Measurements from ENCODE around the gene PCDH8. TPM values are rescaled to one million over a fixed set of nuclear protein-coding genes. Genes with fewer than 3 reads are reported as not detected.

Gene PCDH8
- total and polyA plus RNA-seq, 12 donors: 0.06 to 0.14 (median 0.07) TPM; not detected in 9

DNA sequence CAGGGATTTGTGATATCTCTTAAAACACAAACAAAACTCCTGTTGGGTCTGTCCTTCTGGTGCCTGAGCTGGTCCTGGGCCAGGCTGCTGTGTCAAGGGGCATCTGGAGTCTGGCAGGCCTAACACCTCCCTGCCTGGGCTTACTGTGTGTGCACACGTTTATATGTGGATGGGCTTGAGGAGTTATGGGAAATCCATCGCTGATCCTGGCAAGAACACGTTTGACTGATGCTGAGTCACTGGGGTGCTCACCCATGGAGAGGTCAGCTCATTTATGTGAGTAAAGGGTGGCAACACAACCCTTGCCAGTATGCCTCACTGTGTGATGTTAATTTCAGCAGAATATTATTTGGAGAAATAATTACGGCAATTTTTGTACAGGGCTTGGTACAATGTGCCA lies 44.5 kb upstream of the PCDH8 start:
- no peak overlapping the region for H3K4me3 ChIP-seq
- no peaks in the 10 kb centered on the region for H3K36me3 ChIP-seq (replicated peaks in 1 of 2)
- H3K4me1 ChIP-seq (replicated peaks in 1 of 2): no peaks in the 10 kb centered on the region
- H3K27me3 ChIP-seq: no peaks in the 10 kb centered on the region
- 58 to 69% (median 65%) methylated on average over 4 of the region's 4 CpGs for WGBS, 4 donors
- no peaks in the 10 kb centered on the region for H3K9me3 ChIP-seq (replicated peaks in 1 of 3)
- H3K27ac ChIP-seq: no peak overlapping the region
- no peak for DNase-seq
- TF ChIP-seq POLR2A (IDR thresholded peaks at IDR 0.05): no peak
- TF ChIP-seq, protein P1, sequence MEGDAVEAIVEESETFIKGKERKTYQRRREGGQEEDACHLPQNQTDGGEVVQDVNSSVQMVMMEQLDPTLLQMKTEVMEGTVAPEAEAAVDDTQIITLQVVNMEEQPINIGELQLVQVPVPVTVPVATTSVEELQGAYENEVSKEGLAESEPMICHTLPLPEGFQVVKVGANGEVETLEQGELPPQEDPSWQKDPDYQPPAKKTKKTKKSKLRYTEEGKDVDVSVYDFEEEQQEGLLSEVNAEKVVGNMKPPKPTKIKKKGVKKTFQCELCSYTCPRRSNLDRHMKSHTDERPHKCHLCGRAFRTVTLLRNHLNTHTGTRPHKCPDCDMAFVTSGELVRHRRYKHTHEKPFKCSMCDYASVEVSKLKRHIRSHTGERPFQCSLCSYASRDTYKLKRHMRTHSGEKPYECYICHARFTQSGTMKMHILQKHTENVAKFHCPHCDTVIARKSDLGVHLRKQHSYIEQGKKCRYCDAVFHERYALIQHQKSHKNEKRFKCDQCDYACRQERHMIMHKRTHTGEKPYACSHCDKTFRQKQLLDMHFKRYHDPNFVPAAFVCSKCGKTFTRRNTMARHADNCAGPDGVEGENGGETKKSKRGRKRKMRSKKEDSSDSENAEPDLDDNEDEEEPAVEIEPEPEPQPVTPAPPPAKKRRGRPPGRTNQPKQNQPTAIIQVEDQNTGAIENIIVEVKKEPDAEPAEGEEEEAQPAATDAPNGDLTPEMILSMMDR (IDR thresholded peaks at IDR 0.05): no peak
- intact Hi-C loops (cut with DNase I): no loop called here

DNA sequence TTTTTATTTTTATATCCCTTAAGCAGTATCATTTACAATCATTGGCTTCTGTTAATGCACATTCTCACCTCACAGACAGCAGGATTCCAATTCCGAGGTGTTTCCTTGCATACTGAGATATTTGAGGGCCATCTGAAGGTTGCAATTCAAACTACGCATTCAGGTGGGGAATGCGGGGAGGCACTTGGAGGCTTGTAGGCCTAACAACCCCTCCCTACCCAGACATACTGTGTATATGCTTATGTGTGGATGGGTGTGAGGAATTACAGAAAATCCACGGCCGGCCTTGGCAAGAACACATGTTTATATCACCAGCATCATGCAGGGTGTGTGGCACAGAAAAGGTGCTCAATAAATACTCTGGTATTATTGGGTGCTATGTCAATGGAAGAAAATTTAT lies 43.3 kb upstream of the PCDH8 start:
- TF ChIP-seq, protein P1 (IDR thresholded peaks at IDR 0.05): no peak
- no peak for TF ChIP-seq POLR2A (IDR thresholded peaks at IDR 0.05)
- WGBS, 4 donors: 60 to 73% (median 68%) methylated on average over 5 of the region's 5 CpGs
- Histone ChIP-seq H3K36me3 (replicated peaks in 1 of 2) (no peaks in the 10 kb centered on the region), H3K27ac (no peak overlapping the region), H3K27me3 (no peaks in the 10 kb centered on the region), H3K4me3 (no peak overlapping the region), H3K9me3 (replicated peaks in 1 of 3) (no peaks in the 10 kb centered on the region), H3K4me1 (replicated peaks in 1 of 2) (no peaks in the 10 kb centered on the region)
- intact Hi-C loops (cut with DNase I): no loop called here
- DNase-seq: no peak

DNA sequence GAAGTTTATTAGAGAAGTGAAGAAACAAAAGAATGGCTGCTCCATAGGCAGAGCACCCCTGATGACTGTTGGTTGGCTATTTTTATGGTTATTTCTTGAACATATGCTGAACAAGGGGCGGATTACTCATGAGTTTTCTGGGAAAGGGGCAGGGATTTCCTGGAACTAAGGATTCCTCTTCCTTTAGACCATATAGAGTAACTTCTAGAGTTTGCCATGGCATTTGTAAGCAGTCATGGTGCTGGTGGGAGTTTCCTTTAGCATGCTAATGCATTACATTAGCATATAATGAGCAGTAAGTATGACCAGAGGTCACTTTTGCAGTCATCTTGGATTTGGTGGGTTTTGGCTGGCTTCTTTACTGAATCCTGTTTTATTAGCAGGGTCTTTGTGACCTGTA lies 38.7 kb upstream of the PCDH8 start:
- H3K4me3 ChIP-seq: no peak overlapping the region
- H3K36me3 ChIP-seq (replicated peaks in 1 of 2): no peaks in the 10 kb centered on the region
- no peak overlapping the region for H3K27ac ChIP-seq
- H3K27me3 ChIP-seq: no peaks in the 10 kb centered on the region
- no peak for DNase-seq
- intact Hi-C loops (cut with DNase I): no loop called here
- H3K4me1 ChIP-seq (replicated peaks in 1 of 2): no peaks in the 10 kb centered on the region
- no peak for TF ChIP-seq POLR2A (IDR thresholded peaks at IDR 0.05)
- TF ChIP-seq, protein P1 (IDR thresholded peaks at IDR 0.05): no peak
- no peaks in the 10 kb centered on the region for H3K9me3 ChIP-seq (replicated peaks in 1 of 3)
- 58 to 68% (median 63%) methylated on average over 1 of the region's 1 CpG for WGBS, 4 donors

DNA sequence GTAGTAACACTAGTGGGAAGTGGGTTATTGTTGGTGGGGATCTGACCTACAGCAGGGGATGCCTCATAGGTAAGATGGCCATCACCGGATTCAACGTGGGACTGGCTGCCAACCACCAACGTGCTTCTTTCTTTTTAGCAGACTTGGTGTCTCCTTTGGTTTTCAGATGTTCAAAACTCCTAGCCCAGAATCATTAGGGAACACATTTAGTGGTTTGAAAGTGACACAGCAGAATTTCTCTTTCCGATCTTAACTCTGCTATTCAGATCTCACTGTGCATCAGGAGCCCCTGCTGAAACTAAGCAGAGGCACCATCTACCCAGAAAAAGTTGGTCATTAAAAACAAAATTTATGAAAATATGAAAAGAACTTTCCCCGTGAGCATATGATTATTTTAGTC lies 36.7 kb upstream of the PCDH8 start:
- WGBS, 4 donors: 58 to 62% (median 59%) methylated on average over 5 of the region's 5 CpGs
- Histone ChIP-seq H3K27me3 (no peaks in the 10 kb centered on the region), H3K4me3 (no peak overlapping the region), H3K27ac (no peak overlapping the region), H3K4me1 (replicated peaks in 1 of 2) (no peaks in the 10 kb centered on the region), H3K9me3 (replicated peaks in 1 of 3) (no peaks in the 10 kb centered on the region), H3K36me3 (replicated peaks in 1 of 2) (no peaks in the 10 kb centered on the region)
- DNase-seq: no peak
- no peak for TF ChIP-seq POLR2A (IDR thresholded peaks at IDR 0.05)
- TF ChIP-seq, protein P1 (IDR thresholded peaks at IDR 0.05): no peak
- intact Hi-C loops (cut with DNase I): no loop called here

Measured in adrenal gland (tissue), 12 donors.